ENCODE data around the gene CLCA2. TPM values are rescaled to one million over a fixed set of nuclear protein-coding genes. Genes with fewer than 3 reads are reported as not detected.

The CLCA2 gene
- total and polyA plus RNA-seq, 8 donors = 0.06 to 0.12 TPM; not detected in 6

GRCh38 chr1:86381223-86381622 lies 42.7 kb upstream of the CLCA2 start:
- Histone ChIP-seq H3K4me3 (no peak overlapping the region), H3K4me1 (no peaks in the 10 kb centered on the region), H3K9me3 (no peaks in the 10 kb centered on the region), H3K27ac (no peak overlapping the region), H3K27me3 (no peaks in the 10 kb centered on the region), H3K36me3 (no peaks in the 10 kb centered on the region)
- 66 to 73% methylated on average over 4 of the region's 4 CpGs for WGBS, 2 donors
- no peak for DNase-seq
- intact Hi-C loops (cut with DNase I) = loop anchor here in 2 of 3 donors (10.0 kb wide), 1 partner anchor 124 kb away; no protein-coding TSS in a partner anchor
- no peak for FAIRE-seq
- TF ChIP-seq, protein P1, sequence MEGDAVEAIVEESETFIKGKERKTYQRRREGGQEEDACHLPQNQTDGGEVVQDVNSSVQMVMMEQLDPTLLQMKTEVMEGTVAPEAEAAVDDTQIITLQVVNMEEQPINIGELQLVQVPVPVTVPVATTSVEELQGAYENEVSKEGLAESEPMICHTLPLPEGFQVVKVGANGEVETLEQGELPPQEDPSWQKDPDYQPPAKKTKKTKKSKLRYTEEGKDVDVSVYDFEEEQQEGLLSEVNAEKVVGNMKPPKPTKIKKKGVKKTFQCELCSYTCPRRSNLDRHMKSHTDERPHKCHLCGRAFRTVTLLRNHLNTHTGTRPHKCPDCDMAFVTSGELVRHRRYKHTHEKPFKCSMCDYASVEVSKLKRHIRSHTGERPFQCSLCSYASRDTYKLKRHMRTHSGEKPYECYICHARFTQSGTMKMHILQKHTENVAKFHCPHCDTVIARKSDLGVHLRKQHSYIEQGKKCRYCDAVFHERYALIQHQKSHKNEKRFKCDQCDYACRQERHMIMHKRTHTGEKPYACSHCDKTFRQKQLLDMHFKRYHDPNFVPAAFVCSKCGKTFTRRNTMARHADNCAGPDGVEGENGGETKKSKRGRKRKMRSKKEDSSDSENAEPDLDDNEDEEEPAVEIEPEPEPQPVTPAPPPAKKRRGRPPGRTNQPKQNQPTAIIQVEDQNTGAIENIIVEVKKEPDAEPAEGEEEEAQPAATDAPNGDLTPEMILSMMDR (IDR thresholded peaks at IDR 0.05) = no peak
- ATAC-seq = no peak

GRCh38 chr1:86382878-86383277 lies 41.1 kb upstream of the CLCA2 start:
- FAIRE-seq (peak; percentile 43), ATAC-seq (no peak), DNase-seq (no peak)
- intact Hi-C loops (cut with DNase I) = loop anchor here in 2 of 3 donors (10.0 kb wide), 1 partner anchor 122 kb away; no protein-coding TSS in a partner anchor
- WGBS, 2 donors = 84 to 85% methylated on average over 1 of the region's 1 CpG
- Histone ChIP-seq H3K27ac (no peak overlapping the region), H3K4me1 (no peaks in the 10 kb centered on the region), H3K27me3 (no peaks in the 10 kb centered on the region), H3K4me3 (no peak overlapping the region), H3K36me3 (no peaks in the 10 kb centered on the region), H3K9me3 (no peaks in the 10 kb centered on the region)
- TF ChIP-seq, protein P1 (IDR thresholded peaks at IDR 0.05) = no peak

DNA sequence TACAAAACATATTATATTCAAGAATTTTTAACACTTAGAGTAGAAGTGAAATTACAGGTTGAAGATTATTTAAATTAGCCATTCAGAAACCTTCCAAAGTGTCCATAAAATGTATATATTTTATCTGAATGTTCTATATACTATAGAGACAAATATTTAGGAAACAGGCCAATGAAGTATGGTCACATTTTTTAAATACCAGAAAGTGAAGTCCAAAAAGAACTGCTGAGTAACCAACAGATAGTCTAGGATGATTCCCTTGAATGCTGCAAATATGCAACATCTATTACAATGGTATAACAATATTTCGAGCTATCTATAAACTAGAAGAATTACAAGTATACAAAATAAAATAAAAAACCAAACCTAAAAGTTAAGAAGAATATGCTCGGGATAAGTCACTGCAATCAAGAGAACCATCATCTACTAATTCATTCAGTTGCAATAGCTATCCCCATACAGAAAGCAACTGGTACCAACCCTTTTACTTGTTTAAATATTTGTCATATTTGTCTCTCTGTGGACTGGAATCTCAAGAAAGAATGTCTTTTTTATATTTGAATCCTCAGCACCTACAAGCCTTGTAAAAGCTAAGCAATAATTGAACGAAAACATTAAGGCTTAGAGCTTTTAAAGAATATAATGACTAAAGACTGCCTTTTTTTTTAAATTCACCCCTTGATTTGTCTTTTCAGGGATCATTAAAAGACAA lies 35.9 kb upstream of the CLCA2 start:
- Histone ChIP-seq H3K27ac (no peak overlapping the region), H3K4me3 (no peak overlapping the region), H3K27me3 (no peaks in the 10 kb centered on the region), H3K9me3 (no peaks in the 10 kb centered on the region), H3K36me3 (no peaks in the 10 kb centered on the region), H3K4me1 (peaks cover 0 to 6% (median 0%) of the 10 kb centered on the region in 3 donors)
- WGBS, 2 donors = 85 to 92% methylated on average over 3 of the region's 3 CpGs
- TF ChIP-seq, protein P1 (IDR thresholded peaks at IDR 0.05) = no peak
- intact Hi-C loops (cut with DNase I) = loop anchor here in 2 of 3 donors (10.0 kb wide), 1 partner anchor 117 kb away; no protein-coding TSS in a partner anchor
- no peak for ATAC-seq
- peak; percentile 17 for FAIRE-seq
- no peak for DNase-seq

DNA sequence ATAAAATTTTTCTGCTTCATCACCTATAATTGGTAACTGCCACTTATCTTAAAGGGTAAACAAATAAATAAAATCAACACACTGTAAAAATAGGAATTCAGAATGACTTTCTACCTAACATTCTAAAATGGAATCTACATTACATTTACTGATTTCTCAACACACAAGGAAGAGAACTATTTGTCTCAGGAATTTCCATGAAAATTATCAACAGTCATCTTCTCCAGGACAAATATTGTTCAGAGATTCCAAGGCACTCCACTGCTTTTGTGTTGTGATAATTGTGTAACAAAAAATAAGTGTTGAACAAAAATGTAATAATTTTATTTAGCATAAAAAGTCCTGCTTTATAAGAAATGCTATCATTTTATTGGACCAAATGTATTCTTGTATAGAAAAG lies 35.2 kb upstream of the CLCA2 start:
- Histone ChIP-seq H3K9me3 (no peaks in the 10 kb centered on the region), H3K27ac (no peak overlapping the region), H3K36me3 (no peaks in the 10 kb centered on the region), H3K27me3 (no peaks in the 10 kb centered on the region), H3K4me1 (peaks cover 0 to 6% (median 0%) of the 10 kb centered on the region in 3 donors), H3K4me3 (no peak overlapping the region)
- TF ChIP-seq, protein P1 (IDR thresholded peaks at IDR 0.05) = no peak
- no peak for FAIRE-seq
- no peak for DNase-seq
- ATAC-seq = no peak
- intact Hi-C loops (cut with DNase I) = loop anchor here in 2 of 3 donors (10.0 kb wide), 1 partner anchor 116 kb away; no protein-coding TSS in a partner anchor

- H3K27ac ChIP-seq = no peak overlapping the region
- peak; percentile 92 for FAIRE-seq
Measured at GRCh38 chr1:86389307-86389706, 34.7 kb upstream of the CLCA2 start.

More at GRCh38 chr1:86389307-86389706, 34.7 kb upstream of the CLCA2 start:
- intact Hi-C loops (cut with DNase I) = loop anchor here in 2 of 3 donors (10.0 kb wide), 1 partner anchor 115 kb away; no protein-coding TSS in a partner anchor
- DNase-seq (no peak), ATAC-seq (no peak)
- Histone ChIP-seq H3K27me3 (no peaks in the 10 kb centered on the region), H3K36me3 (no peaks in the 10 kb centered on the region), H3K4me1 (peaks cover 0 to 6% (median 0%) of the 10 kb centered on the region in 3 donors), H3K4me3 (no peak overlapping the region), H3K9me3 (no peaks in the 10 kb centered on the region)
- TF ChIP-seq, protein P1 (IDR thresholded peaks at IDR 0.05) = no peak

All from pancreas (tissue), 10 donors.